ENCODE data around the gene ACADVL. TPM values are rescaled to one million over a fixed set of nuclear protein-coding genes. Genes with fewer than 3 reads are reported as not detected.
A peak's percentile ranks its signal among the peaks of the same experiment; 100 is the strongest.

ACADVL gene
- total and polyA plus RNA-seq, 4 donors: 185 to 1,301 (median 1,109) TPM

DNA sequence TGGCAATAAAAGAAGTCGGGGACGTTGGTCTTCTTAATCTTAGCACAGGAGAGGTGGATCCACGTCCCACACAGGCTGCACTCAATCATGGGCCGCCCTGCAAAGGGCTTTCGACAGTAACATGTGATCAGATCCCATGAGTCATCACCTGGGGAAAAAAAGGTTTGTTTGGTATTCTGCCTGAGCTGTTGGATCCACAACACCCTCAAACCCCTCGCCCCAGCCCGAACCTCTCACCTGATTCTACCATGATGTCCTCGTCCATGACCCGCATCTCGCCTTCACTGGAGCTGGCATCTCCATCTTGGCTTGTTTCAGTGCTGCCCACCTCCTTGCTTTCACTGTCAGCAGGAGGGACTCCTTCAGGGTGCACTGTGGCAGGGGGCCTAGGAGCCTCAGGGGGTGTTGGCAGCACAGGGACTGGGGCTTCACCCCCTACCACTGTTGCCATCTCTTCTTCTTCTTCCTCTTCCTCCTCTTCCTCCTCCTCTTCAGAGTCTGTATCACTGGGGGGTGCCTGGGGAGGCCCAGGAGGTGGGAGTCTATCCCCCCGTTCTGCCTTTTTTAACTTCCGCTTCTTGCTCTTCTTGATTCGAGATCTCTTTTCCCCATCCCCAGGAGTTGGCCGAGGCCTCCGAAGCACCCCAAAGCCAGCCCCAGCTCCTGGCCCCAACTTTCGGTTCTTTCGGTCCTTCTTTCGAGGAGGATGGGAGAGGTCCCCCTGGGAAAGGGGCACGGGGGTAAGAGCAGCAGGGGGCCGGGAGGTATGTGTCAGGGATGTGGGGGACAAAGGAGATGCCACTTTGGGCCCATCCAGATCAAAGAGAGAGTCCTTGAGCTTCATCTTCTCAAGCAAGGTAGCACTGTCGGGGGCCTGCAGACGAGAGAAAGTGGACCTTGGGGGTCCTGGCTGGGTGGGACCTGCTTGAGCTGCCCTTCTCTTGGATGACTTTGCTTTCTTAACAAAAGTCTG lies 16.2 kb downstream of the ACADVL start (continued):
- TF ChIP-seq, protein P1, sequence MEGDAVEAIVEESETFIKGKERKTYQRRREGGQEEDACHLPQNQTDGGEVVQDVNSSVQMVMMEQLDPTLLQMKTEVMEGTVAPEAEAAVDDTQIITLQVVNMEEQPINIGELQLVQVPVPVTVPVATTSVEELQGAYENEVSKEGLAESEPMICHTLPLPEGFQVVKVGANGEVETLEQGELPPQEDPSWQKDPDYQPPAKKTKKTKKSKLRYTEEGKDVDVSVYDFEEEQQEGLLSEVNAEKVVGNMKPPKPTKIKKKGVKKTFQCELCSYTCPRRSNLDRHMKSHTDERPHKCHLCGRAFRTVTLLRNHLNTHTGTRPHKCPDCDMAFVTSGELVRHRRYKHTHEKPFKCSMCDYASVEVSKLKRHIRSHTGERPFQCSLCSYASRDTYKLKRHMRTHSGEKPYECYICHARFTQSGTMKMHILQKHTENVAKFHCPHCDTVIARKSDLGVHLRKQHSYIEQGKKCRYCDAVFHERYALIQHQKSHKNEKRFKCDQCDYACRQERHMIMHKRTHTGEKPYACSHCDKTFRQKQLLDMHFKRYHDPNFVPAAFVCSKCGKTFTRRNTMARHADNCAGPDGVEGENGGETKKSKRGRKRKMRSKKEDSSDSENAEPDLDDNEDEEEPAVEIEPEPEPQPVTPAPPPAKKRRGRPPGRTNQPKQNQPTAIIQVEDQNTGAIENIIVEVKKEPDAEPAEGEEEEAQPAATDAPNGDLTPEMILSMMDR (IDR thresholded peaks at IDR 0.05; ENCODE audit: low read depth, low read length, missing input control): no peak
- no peak for TF ChIP-seq SP1 (IDR thresholded peaks at IDR 0.05)

DNA sequence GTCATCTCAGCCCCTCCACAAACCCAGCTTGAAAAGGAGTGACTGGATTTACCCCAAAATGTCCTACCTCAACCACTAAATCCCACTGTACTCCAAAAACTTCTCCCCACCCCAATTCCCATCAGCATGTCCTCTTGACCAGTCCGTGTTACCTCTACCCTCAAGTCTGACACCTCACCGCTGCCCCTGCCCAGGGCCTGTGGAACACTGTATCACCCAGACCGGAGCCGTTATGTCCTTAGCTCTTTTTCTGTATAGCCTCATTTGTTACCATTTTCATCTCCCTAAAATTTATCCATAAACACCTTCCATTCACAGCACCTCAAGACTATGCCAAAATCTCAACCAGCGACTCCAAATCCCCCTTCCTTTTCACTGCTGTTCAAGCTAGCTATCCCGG lies 17.1 kb downstream of the ACADVL start:
- H3K4me3 ChIP-seq (ENCODE audit: low read depth in 1 of 3, low read length in 3 of 3): no peak overlapping the region
- H3K27ac ChIP-seq (ENCODE audit: low read depth in 1 of 2, low read length in 2 of 2): peak overlapping the region in 1 of 2 donors; percentile 90

DNA sequence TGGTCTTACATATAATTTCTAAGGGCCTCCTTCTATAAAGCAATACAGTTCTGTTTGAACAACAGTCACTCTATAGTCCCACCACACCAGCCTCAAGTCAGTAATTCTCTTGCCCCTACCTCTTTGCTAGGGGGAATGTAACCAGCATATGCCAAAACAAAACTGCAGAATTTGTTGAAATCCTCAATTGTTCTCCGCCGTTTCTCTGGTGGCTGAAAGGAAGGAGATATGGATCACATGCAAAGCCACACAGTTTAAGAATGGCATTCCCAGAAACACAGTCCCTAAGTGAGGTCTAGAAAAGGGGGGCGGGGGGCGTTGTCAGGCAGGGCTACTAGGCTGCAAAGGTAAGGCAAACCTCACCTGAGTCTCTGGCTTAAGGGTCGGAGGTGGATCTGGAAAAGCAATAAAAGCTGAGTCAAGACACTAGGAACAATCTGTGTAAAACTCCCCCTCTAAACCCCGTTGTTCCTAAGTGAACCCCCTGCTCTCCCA lies 17.6 kb downstream of the ACADVL start:
- Histone ChIP-seq H3K9me3 (ENCODE audit: control insufficient read depth in 4 of 4, low read length in 3 of 4) (no peaks in the 10 kb centered on the region), H3K36me3 (ENCODE audit: control insufficient read depth in 4 of 4, insufficient read depth in 3 of 4, low read depth in 1 of 4, low read length in 3 of 4) (peaks cover 7 to 24% (median 14%) of the 10 kb centered on the region in 4 donors), H3K9ac (ENCODE audit: low read depth in 1 of 2, low read length in 2 of 2) (peak overlapping the region in 1 of 2 donors; percentile 54), H3K27ac (ENCODE audit: low read depth in 1 of 2, low read length in 2 of 2) (peak overlapping the region; percentile 90 to 92), H3K4me1 (ENCODE audit: control insufficient read depth in 4 of 4, insufficient read depth in 4 of 4, low read length in 3 of 4) (peaks cover 4 to 62% (median 49%) of the 10 kb centered on the region in 4 donors), H3K4me3 (ENCODE audit: low read depth in 1 of 3, low read length in 3 of 3) (peak overlapping the region in 2 of 3 donors; percentile 23 to 88), H3K27me3 (ENCODE audit: control insufficient read depth in 4 of 4, insufficient read depth in 4 of 4, low read length in 3 of 4) (no peaks in the 10 kb centered on the region)
- WGBS: 35% methylated on average over 6 of the region's 6 CpGs
- no peak for TF ChIP-seq GABPA (IDR thresholded peaks at IDR 0.05 in 1 of 2, conservative IDR thresholded peaks at IDR 0.05 in 1 of 2)
- DNase-seq (ENCODE audit: low spot score): no peak

More for the DNA sequence above, 17.1 kb downstream of the ACADVL start:
- Histone ChIP-seq H3K9me3 (ENCODE audit: control insufficient read depth in 4 of 4, low read length in 3 of 4) (no peaks in the 10 kb centered on the region), H3K4me1 (ENCODE audit: control insufficient read depth in 4 of 4, insufficient read depth in 4 of 4, low read length in 3 of 4) (peaks cover 6 to 67% (median 53%) of the 10 kb centered on the region in 4 donors), H3K36me3 (ENCODE audit: control insufficient read depth in 4 of 4, insufficient read depth in 3 of 4, low read depth in 1 of 4, low read length in 3 of 4) (peaks cover 7 to 24% (median 14%) of the 10 kb centered on the region in 4 donors), H3K9ac (ENCODE audit: low read depth in 1 of 2, low read length in 2 of 2) (no peak overlapping the region), H3K27me3 (ENCODE audit: control insufficient read depth in 4 of 4, insufficient read depth in 4 of 4, low read length in 3 of 4) (no peaks in the 10 kb centered on the region)
- DNase-seq (ENCODE audit: low spot score): no peak
- TF ChIP-seq FOXA1 (IDR thresholded peaks at IDR 0.05) (no peak), EGR1 (IDR thresholded peaks at IDR 0.05; ENCODE audit: low read depth in 2 of 2) (no peak), RAD21 (IDR thresholded peaks at IDR 0.05) (no peak), JUND (IDR thresholded peaks at IDR 0.05) (no peak), HNF4A (conservative IDR thresholded peaks at IDR 0.05) (no peak), YY1 (IDR thresholded peaks at IDR 0.05) (no peak)
- TF ChIP-seq, protein P2, sequence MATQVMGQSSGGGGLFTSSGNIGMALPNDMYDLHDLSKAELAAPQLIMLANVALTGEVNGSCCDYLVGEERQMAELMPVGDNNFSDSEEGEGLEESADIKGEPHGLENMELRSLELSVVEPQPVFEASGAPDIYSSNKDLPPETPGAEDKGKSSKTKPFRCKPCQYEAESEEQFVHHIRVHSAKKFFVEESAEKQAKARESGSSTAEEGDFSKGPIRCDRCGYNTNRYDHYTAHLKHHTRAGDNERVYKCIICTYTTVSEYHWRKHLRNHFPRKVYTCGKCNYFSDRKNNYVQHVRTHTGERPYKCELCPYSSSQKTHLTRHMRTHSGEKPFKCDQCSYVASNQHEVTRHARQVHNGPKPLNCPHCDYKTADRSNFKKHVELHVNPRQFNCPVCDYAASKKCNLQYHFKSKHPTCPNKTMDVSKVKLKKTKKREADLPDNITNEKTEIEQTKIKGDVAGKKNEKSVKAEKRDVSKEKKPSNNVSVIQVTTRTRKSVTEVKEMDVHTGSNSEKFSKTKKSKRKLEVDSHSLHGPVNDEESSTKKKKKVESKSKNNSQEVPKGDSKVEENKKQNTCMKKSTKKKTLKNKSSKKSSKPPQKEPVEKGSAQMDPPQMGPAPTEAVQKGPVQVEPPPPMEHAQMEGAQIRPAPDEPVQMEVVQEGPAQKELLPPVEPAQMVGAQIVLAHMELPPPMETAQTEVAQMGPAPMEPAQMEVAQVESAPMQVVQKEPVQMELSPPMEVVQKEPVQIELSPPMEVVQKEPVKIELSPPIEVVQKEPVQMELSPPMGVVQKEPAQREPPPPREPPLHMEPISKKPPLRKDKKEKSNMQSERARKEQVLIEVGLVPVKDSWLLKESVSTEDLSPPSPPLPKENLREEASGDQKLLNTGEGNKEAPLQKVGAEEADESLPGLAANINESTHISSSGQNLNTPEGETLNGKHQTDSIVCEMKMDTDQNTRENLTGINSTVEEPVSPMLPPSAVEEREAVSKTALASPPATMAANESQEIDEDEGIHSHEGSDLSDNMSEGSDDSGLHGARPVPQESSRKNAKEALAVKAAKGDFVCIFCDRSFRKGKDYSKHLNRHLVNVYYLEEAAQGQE (IDR thresholded peaks at IDR 0.05): no peak
- TF ChIP-seq, protein P3, sequence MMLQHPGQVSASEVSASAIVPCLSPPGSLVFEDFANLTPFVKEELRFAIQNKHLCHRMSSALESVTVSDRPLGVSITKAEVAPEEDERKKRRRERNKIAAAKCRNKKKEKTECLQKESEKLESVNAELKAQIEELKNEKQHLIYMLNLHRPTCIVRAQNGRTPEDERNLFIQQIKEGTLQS (IDR thresholded peaks at IDR 0.05): no peak
- WGBS: 94% methylated on average over 6 of the region's 6 CpGs

Data from liver (tissue), 9 donors.